ENCODE data around the gene CCNL2.

Gene CCNL2

GRCh38 chr1:1358433-1359271, 40.5 kb downstream of the CCNL2 start, which contains the start of gene MXRA8:
TSS of gene MXRA8 (minus strand) at chr1:1358555. CDS start at chr1:1358504, 51 bp downstream.
- peak; percentile 76 for DNase-seq (ENCODE audit: low read depth)
- no peak for TF ChIP-seq CTCF (IDR thresholded peaks at IDR 0.05; ENCODE audit: low read length, missing control alignments)
- H3K4me3 ChIP-seq (replicated peaks; ENCODE audit: low read depth, low read length), result peak within 1 kb of the TSS; percentile 64

DNA sequence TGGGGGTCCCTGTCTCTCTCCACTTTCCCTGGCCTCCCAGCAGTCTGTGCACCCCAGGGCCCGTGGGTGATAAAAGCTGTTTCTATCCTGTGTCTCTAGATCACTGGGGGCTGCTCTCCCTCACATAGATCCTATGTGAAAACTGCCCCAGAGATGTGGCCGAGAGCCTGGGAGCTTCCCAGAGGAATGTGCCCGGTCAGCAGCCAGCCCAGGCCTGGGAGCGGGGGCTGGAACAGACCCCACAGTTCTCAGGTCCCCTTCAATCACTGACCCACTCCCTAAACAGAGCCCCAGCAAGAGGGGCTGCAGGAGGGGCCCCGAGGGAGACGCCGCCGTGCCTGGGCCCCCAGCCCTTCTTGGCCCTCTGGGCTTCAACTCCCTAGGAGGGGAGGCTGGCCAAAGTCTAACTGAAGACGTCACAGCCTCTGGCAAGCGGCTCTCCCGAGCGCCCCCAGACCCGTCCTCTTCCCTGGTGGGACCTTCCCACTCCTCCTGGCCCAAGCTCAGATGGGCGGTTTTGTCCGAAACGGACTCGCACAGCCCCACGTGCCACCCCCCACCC, 41.2 kb downstream of the CCNL2 start:
- no peak for TF ChIP-seq CTCF (IDR thresholded peaks at IDR 0.05; ENCODE audit: low read length, missing control alignments)
- DNase-seq (ENCODE audit: low read depth), result no peak
- peak overlapping the region; percentile 64 for H3K4me3 ChIP-seq (replicated peaks; ENCODE audit: low read depth, low read length)

DNA sequence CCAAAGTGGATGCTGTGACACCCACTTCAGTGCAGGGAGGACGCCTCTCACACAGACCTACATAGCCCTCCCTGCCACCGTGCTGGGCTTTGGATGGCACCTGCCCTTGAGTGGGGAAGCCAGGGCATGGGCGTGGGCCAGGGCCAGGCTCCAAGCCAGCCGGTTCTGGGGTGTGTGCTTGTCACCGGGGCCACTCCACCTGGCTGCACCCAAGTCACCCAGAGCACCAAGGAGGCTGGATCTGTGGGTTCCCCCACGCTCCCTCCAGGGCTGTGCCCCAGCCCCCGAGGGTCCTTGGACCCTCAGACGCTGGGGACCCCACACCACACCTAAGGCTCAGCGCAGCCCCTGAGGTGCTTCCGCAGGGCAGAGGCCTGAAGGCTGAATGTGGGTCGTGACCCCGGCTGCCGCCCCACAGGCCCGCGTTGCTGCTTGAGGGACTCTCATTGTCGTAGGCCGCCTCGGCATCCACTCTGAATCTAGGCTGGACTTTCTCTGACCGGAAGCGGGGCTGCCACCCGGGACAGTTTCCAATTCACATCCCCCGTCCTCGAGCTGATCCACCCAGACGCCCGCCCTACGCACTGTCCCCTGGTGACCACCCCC, 42.2 kb downstream of the CCNL2 start:
- H3K4me3 ChIP-seq (replicated peaks; ENCODE audit: low read depth, low read length), result peak overlapping the region; percentile 64
- no peak for DNase-seq (ENCODE audit: low read depth)
- TF ChIP-seq CTCF (IDR thresholded peaks at IDR 0.05; ENCODE audit: low read length, missing control alignments), result no peak

GRCh38 chr1:1356166-1356795, 42.9 kb downstream of the CCNL2 start:
- no peak for DNase-seq (ENCODE audit: low read depth)
- peak overlapping the region; percentile 64 for H3K4me3 ChIP-seq (replicated peaks; ENCODE audit: low read depth, low read length)
- TF ChIP-seq CTCF (IDR thresholded peaks at IDR 0.05; ENCODE audit: low read length, missing control alignments), result no peak

DNA sequence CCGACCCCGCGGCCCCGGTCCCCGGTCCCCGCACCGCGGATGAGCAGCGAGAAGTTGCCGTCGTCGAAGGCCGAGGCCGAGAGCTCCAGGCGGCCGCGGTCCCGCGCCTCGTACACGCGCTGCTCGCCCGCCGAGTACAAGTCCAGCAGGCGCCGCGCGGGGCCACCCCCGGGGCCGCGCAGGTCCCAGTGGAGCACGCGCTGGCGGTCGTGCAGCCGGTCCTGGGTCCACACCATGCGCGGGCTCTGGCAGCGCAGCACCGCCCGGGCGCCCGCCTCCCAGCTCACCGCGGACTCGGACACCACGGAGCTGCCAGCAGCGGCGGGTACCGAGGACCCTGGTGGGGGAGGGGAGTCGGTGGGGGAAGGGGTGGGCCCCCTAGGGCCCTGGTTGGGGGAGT, 43.7 kb downstream of the CCNL2 start:
- H3K4me3 ChIP-seq (replicated peaks; ENCODE audit: low read depth, low read length), result no peak overlapping the region
- no peak for DNase-seq (ENCODE audit: low read depth)
- TF ChIP-seq CTCF (IDR thresholded peaks at IDR 0.05; ENCODE audit: low read length, missing control alignments), result no peak

DNA sequence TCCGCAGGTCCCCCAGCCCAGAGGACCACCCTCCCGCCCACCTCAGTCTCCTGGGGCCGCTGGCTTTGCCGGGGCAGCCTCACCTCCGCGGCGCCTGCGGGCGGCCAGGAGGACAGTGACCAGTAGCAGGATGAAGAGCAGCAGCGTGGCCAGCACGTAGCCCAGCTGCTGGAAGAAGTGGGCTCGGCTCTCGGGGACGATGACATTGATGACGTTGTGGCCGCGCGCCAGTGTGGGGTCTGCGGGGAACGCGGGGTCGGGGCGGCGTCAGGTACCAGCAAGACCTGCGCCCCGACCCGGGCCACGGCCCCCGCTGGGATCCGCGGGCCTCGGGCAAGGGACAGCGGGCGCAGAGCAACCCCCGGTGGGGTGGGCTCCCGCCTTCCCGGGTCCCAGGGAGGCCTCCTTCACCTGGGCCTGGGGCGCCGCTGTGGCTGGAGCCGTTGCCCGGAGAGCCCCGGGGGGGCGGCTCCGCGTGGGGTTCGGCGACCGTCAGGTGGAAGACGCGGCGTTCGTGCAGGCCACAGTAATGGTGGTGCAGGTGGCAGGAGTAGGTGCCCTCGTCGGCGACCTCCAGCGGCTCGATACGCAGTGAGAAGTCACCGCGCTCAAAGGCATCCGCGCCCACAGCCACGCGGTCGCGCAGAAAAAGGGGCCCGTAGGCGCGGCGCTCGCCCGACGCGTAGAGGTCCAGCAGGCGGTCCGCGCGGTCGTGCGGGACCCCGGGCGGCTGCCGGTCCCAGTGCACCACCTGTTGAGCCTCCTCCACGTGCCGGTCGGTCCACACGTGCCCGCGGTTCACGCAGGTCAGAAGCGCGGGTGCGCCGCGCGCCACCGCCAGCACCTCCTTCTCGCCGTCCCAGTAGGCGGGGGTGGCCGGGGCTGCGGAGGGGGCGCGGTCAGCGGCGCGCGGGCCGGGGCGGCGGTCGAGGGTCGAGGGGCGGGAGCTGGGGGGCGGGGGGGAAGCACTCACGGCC, 44.6 kb downstream of the CCNL2 start:
- DNase-seq (ENCODE audit: low read depth), result no peak
- H3K4me3 ChIP-seq (replicated peaks; ENCODE audit: low read depth, low read length), result no peak overlapping the region
- no peak for TF ChIP-seq CTCF (IDR thresholded peaks at IDR 0.05; ENCODE audit: low read length, missing control alignments)

Data from fibroblast of pulmonary artery (primary cell).